MM.1S (cell line): Measurements from ENCODE around the gene WNK2.

Experiments used
- DNase-seq: peaks from one replicate; pipeline ENCODE4 v3.0.0-alpha.2; 2015
- H2AFZ ChIP-seq: fragments of 300-600 bp; sonication (generic); 2 replicates; pipeline ENCODE4 v1.6.0; 2016; ENCODE audit warnings: antibody characterized with exemption, low read length
- H3F3A ChIP-seq: fragments of 300-600 bp; sonication (generic); 2 replicates; pipeline ENCODE4 v1.6.1; 2016; ENCODE audit warnings: mild to moderate bottlenecking, antibody characterized with exemption, low read length, moderate library complexity, mixed read lengths; ENCODE audit not compliant: insufficient read depth
- H3K27ac ChIP-seq: fragments of 300-600 bp; sonication (generic); 2 replicates; pipeline ENCODE4 v1.5.1; 2016; ENCODE audit warnings: mild to moderate bottlenecking, low read length
- H3K27me3 ChIP-seq: fragments of 300-600 bp; sonication (generic); replicated peaks from 2 replicates; pipeline ENCODE4 v1.6.0; 2016; ENCODE audit warnings: low read length; ENCODE audit not compliant: insufficient read depth
- H3K36me3 ChIP-seq: fragments of 300-600 bp; sonication (generic); replicated peaks from 2 replicates; pipeline ENCODE4 v1.6.1; 2016; ENCODE audit warnings: mild to moderate bottlenecking, low read length, mixed read lengths; ENCODE audit not compliant: insufficient read depth
- H3K4me1 ChIP-seq: fragments of 300-600 bp; sonication (generic); 2 replicates; pipeline ENCODE4 v1.6.1; 2016; ENCODE audit warnings: low read length, mixed read lengths
- H3K4me2 ChIP-seq: fragments of 300-600 bp; sonication (generic); 2 replicates; pipeline ENCODE4 v1.6.0; 2016; ENCODE audit warnings: low read depth, low read length
- H3K4me3 ChIP-seq: fragments of 300-600 bp; sonication (generic); 2 replicates; pipeline ENCODE4 v1.5.1; 2016; ENCODE audit warnings: low read length, mixed read lengths
- H3K79me2 ChIP-seq: fragments of 300-600 bp; sonication (generic); 2 replicates; pipeline ENCODE4 v1.6.1; 2016; ENCODE audit warnings: mixed run types, low read length, mixed read lengths
- H3K9ac ChIP-seq: fragments of 300-600 bp; sonication (generic); 2 replicates; pipeline ENCODE4 v1.6.1; 2016; ENCODE audit warnings: low read length, mixed read lengths
- H3K9me2 ChIP-seq: fragments of 300-600 bp; sonication (generic); replicated peaks from 2 replicates; pipeline ENCODE4 v1.6.1; 2016; ENCODE audit warnings: mild to moderate bottlenecking, low read length, mixed read lengths; ENCODE audit not compliant: insufficient read depth
- H3K9me3 ChIP-seq: fragments of 300-600 bp; sonication (generic); replicated peaks from 2 replicates; pipeline ENCODE4 v1.6.1; 2016; ENCODE audit warnings: mild to moderate bottlenecking, low read length, mixed read lengths; ENCODE audit not compliant: insufficient read depth
- H4K20me1 ChIP-seq: fragments of 300-600 bp; sonication (generic); 2 replicates; pipeline ENCODE4 v1.6.1; 2016; ENCODE audit warnings: mild to moderate bottlenecking, low read length, moderate library complexity, mixed read lengths; ENCODE audit not compliant: insufficient read depth
- CTCF ChIP-seq: fragments of 300-600 bp; sonication (generic); IDR thresholded peaks from 2 replicates; pipeline ENCODE4 v1.5.1; 2016; ENCODE audit warnings: antibody characterized with exemption, low read length, mixed read lengths
- EZH2 ChIP-seq: fragments of 300-600 bp; sonication (generic); optimal IDR thresholded peaks from 2 replicates; pipeline ENCODE3; 2017; ENCODE audit warnings: low read depth, mild to moderate bottlenecking, antibody characterized with exemption, low read length, mixed read lengths
- EZH2phosphoT487 ChIP-seq: fragments of 300-600 bp; sonication (generic); IDR thresholded peaks from 2 replicates; pipeline ENCODE4 v1.6.1; 2018; ENCODE audit warnings: antibody characterized with exemption, low read length

The WNK2 gene

GRCh38 chr9:93261281-93261680, 77.3 kb downstream of the WNK2 start:
- Histone ChIP-seq H3K4me3 (no peak overlapping the region), H3K27ac (no peak overlapping the region), H3K9me2 (no peaks in the 10 kb centered on the region), H2AFZ (no peak overlapping the region), H3F3A (no peaks in the 10 kb centered on the region), H3K79me2 (no peaks in the 10 kb centered on the region), H3K4me2 (no peak overlapping the region), H3K27me3 (no peaks in the 10 kb centered on the region), H3K4me1 (peaks cover 11% of the 10 kb centered on the region), H3K36me3 (no peaks in the 10 kb centered on the region), H4K20me1 (no peaks in the 10 kb centered on the region), H3K9me3 (no peaks in the 10 kb centered on the region), H3K9ac (no peak overlapping the region)
- TF ChIP-seq EZH2phosphoT487 (no peak), CTCF (no peak)
- DNase-seq, result no peak

- H3K9me2 ChIP-seq, result no peaks in the 10 kb centered on the region
- no peaks in the 10 kb centered on the region for H4K20me1 ChIP-seq
- no peak overlapping the region for H2AFZ ChIP-seq
- DNase-seq, result no peak
- H3K4me2 ChIP-seq, result no peak overlapping the region
- H3K4me1 ChIP-seq, result peaks cover 18% of the 10 kb centered on the region
- no peak overlapping the region for H3K27ac ChIP-seq
- no peak overlapping the region for H3K4me3 ChIP-seq
- no peak overlapping the region for H3K9ac ChIP-seq
- TF ChIP-seq EZH2phosphoT487, result no peak
- no peak for TF ChIP-seq EZH2
- no peaks in the 10 kb centered on the region for H3K36me3 ChIP-seq
- no peaks in the 10 kb centered on the region for H3F3A ChIP-seq
- H3K9me3 ChIP-seq, result no peaks in the 10 kb centered on the region
- H3K27me3 ChIP-seq, result no peaks in the 10 kb centered on the region
- H3K79me2 ChIP-seq, result no peaks in the 10 kb centered on the region
These were observed 78.0 kb downstream of the WNK2 start for GRCh38 chr9:93261735-93262523.

- no peak overlapping the region for H3K4me2 ChIP-seq
- no peaks in the 10 kb centered on the region for H3K36me3 ChIP-seq
- peaks cover 26% of the 10 kb centered on the region for H3K4me1 ChIP-seq
These were observed 78.8 kb downstream of the WNK2 start for GRCh38 chr9:93262537-93263310.

More at GRCh38 chr9:93262537-93263310, 78.8 kb downstream of the WNK2 start:
- Histone ChIP-seq H3K9me3 (no peaks in the 10 kb centered on the region), H3K9me2 (no peaks in the 10 kb centered on the region), H3K4me3 (no peak overlapping the region), H4K20me1 (no peaks in the 10 kb centered on the region), H3K27me3 (no peaks in the 10 kb centered on the region), H3K9ac (no peak overlapping the region), H2AFZ (no peak overlapping the region), H3F3A (peaks cover under 1% of the 10 kb centered on the region; the same call in 1 of the 2 replicates), H3K27ac (no peak overlapping the region), H3K79me2 (peaks cover 6% of the 10 kb centered on the region; the same call in 1 of the 2 replicates)
- DNase-seq, result no peak
- no peak for TF ChIP-seq EZH2
- TF ChIP-seq CTCF, result no peak
- no peak for TF ChIP-seq EZH2phosphoT487
